Adipocyte (in vitro differentiated cells): ENCODE measurements around the gene PHF21B.

Experiments used
- DNase-seq: peaks from one replicate; pipeline ENCODE4 v3.0.0-alpha.2; 2015; ENCODE audit warnings: low read depth
- H3K27me3 ChIP-seq: replicated peaks from 2 replicates; pipeline ENCODE4 v1.7.0; 2013; ENCODE audit warnings: mild to moderate bottlenecking, low read length, moderate library complexity; ENCODE audit not compliant: control insufficient read depth, insufficient read depth
- H3K36me3 ChIP-seq: 2 replicates; pipeline ENCODE4 v1.7.0; 2013; ENCODE audit warnings: low read length, mild to moderate bottlenecking, moderate library complexity; ENCODE audit not compliant: control insufficient read depth, insufficient read depth, severe bottlenecking
- H3K4me1 ChIP-seq: 2 replicates; pipeline ENCODE4 v1.7.0; 2013; ENCODE audit warnings: mild to moderate bottlenecking, low read length, moderate library complexity; ENCODE audit not compliant: control insufficient read depth, insufficient read depth
- H3K4me3 ChIP-seq: 2 replicates; pipeline ENCODE4 v1.7.0; 2013; ENCODE audit warnings: mild to moderate bottlenecking, low read length, moderate library complexity
- H3K9ac ChIP-seq: 2 replicates; pipeline ENCODE4 v1.7.0; 2013; ENCODE audit warnings: mild to moderate bottlenecking, low read length, moderate library complexity
- H3K9me3 ChIP-seq: 2 replicates; pipeline ENCODE4 v1.7.0; 2013; ENCODE audit warnings: mild to moderate bottlenecking, low read length, moderate library complexity; ENCODE audit not compliant: control insufficient read depth

The PHF21B gene

DNA sequence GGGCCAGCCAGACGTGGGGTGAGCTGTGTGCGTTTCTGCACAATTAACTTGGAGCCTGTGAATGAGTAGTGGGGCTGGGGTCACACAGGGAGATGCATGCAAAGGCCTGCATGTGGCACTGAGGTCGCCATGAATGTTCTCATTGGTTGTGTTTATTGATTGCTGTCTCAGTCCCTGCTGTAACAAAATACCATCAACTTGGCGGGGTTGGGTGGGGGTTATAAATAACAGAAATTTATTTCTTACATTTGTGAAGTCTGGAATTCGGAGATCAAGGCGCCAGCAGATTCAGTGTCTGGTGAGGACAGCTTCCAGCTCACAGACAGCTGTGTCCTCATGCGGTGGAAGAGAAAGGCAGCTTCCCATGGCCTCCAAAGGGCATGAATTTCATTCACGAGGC is 29.3 kb upstream of the PHF21B start:
- Histone ChIP-seq H3K36me3 (no peaks in the 10 kb centered on the region), H3K4me3 (no peak overlapping the region), H3K4me1 (no peaks in the 10 kb centered on the region), H3K27me3 (peaks cover 67% of the 10 kb centered on the region), H3K9ac (no peak overlapping the region), H3K9me3 (peaks cover 4% of the 10 kb centered on the region)
- DNase-seq: no peak

DNA sequence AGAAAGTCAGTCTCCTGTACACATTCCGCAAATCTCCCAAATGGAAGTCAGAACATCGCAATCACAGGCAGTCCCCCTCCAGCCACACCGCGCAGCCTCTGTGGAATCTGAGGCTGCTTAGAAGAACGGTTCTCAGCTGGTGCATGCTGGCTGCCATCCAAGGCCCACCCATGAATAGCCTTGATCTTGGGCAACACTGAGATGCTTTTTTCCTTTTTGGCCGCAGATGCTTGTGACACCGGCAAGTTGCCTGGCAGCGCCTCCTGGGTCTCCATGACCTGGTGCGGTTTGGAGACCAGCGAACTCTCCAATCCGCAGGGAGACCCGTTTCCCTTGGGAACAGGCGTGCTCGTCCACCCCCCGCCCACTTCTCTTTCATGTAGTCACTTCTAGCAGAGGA is 26.3 kb upstream of the PHF21B start:
- DNase-seq: peak; percentile 15
- H3K4me1 ChIP-seq: no peaks in the 10 kb centered on the region
- no peaks in the 10 kb centered on the region for H3K9me3 ChIP-seq
- no peak overlapping the region for H3K9ac ChIP-seq
- H3K36me3 ChIP-seq: no peaks in the 10 kb centered on the region
- peaks cover 67% of the 10 kb centered on the region for H3K27me3 ChIP-seq
- no peak overlapping the region for H3K4me3 ChIP-seq

DNA sequence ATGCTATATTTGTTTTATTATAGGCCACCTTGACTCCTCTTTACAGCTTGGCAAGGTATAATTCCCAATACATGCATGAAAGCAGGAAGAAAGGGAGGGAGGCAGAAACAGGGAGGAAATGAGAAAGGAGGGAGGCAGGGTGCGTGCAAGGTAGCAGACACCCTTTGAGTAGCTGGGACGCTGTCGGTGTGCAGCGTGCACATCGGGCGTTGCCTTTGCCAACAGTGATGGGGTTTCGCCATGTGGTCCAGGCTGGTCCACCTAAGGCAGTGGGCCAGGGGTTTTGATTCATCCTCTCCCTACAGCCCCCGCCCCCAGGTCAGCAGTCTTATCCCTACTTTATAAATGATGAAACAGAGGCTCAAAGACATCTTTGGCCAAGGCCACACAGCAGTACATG is 25.0 kb upstream of the PHF21B start:
- Histone ChIP-seq H3K9ac (no peak overlapping the region), H3K27me3 (peaks cover 76% of the 10 kb centered on the region), H3K4me3 (no peak overlapping the region), H3K9me3 (no peaks in the 10 kb centered on the region), H3K4me1 (no peaks in the 10 kb centered on the region), H3K36me3 (no peaks in the 10 kb centered on the region)
- no peak for DNase-seq

DNA sequence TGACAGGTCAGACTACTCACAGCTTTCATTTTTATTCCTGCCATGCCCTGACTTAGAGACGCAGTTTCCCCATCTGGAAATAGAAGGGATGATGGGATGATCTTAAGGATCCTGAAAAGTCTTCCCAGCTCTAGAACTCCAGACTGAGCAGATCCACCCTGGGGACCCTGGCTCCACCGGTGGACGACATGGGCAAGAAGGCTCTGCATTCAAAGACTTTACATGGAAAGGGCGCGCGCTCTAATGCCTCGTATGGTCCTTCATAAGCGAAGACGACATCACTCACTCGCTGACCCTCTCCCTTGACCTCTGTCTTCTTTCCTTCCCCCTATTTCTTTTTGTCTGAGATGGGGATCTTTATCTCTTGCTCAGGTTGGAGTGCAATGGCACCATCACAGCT is 24.4 kb upstream of the PHF21B start:
- no peak overlapping the region for H3K4me3 ChIP-seq
- no peaks in the 10 kb centered on the region for H3K4me1 ChIP-seq
- no peak overlapping the region for H3K9ac ChIP-seq

DNA sequence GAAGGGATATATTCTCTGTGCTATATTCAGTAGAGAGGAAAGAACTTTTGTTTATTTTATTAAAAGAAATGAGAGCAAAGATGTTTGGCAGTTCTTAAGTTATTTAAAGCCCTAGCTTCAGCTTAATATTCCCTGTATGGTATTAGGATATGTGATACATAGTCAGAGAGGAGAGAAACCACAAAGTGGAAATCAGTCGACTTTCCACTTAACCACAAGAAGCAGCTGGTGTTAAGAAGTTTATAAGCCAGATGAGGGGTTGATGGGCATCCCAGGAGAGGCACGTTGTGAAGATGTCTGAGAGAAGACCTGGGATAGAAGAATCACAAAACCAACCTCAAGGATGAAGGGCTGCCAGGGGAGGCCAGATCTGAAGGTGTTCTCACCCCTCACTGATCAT is 23.3 kb upstream of the PHF21B start:
- no peaks in the 10 kb centered on the region for H3K4me1 ChIP-seq
- DNase-seq: no peak
- no peak overlapping the region for H3K4me3 ChIP-seq
- H3K9ac ChIP-seq: no peak overlapping the region
- peaks cover 74% of the 10 kb centered on the region for H3K27me3 ChIP-seq
- H3K36me3 ChIP-seq: no peaks in the 10 kb centered on the region
- no peaks in the 10 kb centered on the region for H3K9me3 ChIP-seq

More for the DNA sequence above, 24.4 kb upstream of the PHF21B start:
- no peaks in the 10 kb centered on the region for H3K9me3 ChIP-seq
- peaks cover 79% of the 10 kb centered on the region for H3K27me3 ChIP-seq
- DNase-seq: no peak
- H3K36me3 ChIP-seq: no peaks in the 10 kb centered on the region

DNA sequence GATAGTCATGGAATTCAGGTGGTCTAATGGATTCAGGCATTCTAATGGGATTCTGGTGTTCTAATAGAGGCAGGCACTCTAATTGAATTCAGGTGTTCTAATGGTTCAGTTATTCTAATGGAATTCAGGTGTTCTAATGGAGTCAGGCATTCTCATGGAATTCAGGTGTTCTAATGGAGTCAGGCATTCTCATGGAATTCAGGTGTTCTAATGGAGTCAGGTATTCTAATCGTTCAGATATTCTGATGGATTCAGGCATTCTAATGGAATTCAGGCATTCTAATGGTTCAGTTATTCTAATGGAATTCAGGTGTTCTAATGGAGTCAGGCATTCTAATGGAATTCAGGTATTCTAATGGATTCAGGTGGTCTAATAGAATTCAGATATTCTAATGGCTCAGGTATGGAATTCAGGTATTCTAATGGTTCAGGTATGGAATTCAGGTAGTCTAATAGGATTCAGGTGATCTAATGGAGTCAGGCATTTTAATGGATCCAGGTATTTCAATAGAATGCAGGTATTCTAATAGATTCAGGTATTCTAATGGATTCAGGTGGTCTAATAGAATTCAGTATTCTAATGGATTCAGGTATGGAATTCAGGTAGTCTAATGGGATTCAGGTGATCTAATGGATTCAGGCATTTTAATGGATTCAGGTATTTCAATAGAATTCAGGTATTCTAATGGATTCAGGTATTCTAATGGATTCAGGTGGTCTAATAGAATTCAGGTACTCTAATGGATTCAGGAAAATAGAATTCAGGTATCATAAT is 22.0 kb upstream of the PHF21B start:
- no peaks in the 10 kb centered on the region for H3K4me1 ChIP-seq
- no peak overlapping the region for H3K9ac ChIP-seq
- DNase-seq: no peak
- H3K9me3 ChIP-seq: no peaks in the 10 kb centered on the region
- no peak overlapping the region for H3K4me3 ChIP-seq
- no peaks in the 10 kb centered on the region for H3K36me3 ChIP-seq
- H3K27me3 ChIP-seq: peaks cover 66% of the 10 kb centered on the region

DNA sequence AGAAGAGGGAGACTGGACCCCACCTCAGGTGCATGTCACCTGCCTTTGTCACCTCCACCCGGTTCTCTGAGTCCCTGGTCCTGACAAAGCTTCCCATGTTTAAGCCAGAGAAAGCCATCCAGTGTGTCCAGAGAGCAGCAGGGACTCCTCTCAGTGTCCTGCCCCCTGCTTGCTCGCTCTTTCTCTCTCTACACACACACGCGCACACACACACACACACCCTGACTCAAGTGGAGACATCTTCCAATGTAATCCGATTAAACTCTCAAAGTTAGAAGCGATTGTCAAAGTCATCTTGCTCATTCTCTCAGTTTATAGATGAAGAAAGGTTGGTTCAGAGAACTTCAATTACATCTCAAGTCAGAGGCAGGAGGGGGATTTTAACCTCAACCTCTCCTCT is 19.7 kb upstream of the PHF21B start:
- Histone ChIP-seq H3K9me3 (no peaks in the 10 kb centered on the region), H3K4me1 (no peaks in the 10 kb centered on the region), H3K36me3 (no peaks in the 10 kb centered on the region), H3K27me3 (peaks cover 59% of the 10 kb centered on the region), H3K4me3 (no peak overlapping the region), H3K9ac (no peak overlapping the region)
- no peak for DNase-seq

DNA sequence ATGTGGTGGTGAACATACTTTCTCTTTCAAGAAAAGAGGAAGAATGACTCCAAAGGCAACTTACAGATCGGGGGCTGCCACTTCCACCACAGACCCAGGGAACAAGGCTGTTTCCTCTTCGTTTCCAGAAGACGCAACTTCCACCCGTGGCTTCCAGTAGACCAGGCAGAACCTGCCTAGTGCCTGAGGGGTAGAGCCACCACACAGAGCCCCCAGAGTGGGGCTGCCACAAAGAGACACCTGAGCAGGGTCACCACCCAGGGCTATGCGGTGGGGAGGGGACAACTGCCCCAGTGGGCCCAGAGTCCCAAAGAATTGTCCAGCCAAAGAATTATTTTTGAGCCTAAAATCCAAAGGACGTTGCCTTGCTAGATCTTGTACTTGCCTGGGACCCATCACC is 16.7 kb upstream of the PHF21B start:
- Histone ChIP-seq H3K4me3 (no peak overlapping the region), H3K27me3 (peaks cover 54% of the 10 kb centered on the region), H3K9ac (no peak overlapping the region), H3K4me1 (no peaks in the 10 kb centered on the region), H3K9me3 (peaks cover 5% of the 10 kb centered on the region), H3K36me3 (no peaks in the 10 kb centered on the region)
- DNase-seq: no peak

DNA sequence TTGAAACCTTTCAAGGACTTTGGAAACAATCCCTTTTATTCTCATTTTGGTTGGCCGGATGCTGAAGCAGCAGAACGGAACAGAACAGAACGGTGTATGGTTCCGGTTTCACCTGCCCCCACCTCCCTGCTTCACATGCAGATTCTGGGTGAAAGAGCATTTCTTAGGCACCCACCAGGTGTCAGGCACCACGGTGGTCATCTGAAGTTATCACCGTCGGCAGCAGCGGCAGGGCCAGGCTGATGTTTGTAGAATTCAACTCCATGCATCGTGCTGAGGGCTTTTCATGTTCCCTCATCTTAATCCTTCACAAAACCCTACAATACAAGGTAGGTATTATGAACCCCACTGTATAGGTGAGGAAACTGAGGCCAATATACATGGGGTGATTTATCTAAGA is 13.6 kb upstream of the PHF21B start:
- H3K4me1 ChIP-seq: no peaks in the 10 kb centered on the region
- peaks cover 47% of the 10 kb centered on the region for H3K27me3 ChIP-seq
- H3K4me3 ChIP-seq: no peak overlapping the region
- peaks cover 5% of the 10 kb centered on the region for H3K9me3 ChIP-seq
- no peaks in the 10 kb centered on the region for H3K36me3 ChIP-seq
- DNase-seq: no peak
- no peak overlapping the region for H3K9ac ChIP-seq

DNA sequence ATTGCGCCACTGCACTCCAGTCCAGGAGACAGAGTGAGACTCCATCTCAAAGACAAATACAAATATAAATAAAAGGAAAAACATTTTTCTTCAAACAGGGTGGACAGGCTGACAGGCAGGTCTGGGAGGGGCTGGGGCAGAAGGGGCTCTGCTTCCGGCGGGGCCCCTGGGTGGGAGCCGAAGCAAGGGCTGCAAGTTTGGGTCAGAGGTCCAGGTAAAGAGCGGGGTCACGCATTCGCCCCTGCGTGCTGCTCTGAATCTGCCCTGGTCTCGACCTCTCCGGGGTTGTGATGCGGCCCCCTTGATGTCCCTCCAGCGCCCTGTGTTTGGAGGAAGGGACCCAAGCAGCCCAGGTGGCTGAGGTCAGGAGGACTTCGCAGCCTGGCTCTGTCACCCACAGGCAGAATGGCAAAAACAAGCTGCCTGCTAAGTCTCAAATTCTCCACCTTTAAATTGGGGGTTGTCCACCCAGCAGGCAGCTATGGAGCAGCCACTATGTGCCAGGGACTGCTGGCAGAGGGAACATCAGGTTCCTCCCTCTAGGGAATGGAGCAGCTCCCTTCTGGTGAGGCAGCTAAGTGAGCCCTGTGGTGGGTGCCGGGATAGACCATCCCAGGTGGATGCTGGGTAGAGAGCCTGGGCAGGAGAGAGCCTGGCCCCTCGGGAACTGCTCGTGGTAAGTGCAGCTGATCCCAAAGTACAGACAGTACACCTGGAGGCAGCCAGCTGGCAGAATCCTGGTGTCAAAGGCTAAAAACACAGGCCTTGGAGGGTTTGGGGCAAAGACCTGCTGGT is 10.3 kb upstream of the PHF21B start:
- DNase-seq: no peak
- no peak overlapping the region for H3K4me3 ChIP-seq
- H3K36me3 ChIP-seq: no peaks in the 10 kb centered on the region
- H3K9me3 ChIP-seq: peaks cover 5% of the 10 kb centered on the region
- H3K9ac ChIP-seq: no peak overlapping the region
- H3K4me1 ChIP-seq: no peaks in the 10 kb centered on the region
- peaks cover 40% of the 10 kb centered on the region for H3K27me3 ChIP-seq

DNA sequence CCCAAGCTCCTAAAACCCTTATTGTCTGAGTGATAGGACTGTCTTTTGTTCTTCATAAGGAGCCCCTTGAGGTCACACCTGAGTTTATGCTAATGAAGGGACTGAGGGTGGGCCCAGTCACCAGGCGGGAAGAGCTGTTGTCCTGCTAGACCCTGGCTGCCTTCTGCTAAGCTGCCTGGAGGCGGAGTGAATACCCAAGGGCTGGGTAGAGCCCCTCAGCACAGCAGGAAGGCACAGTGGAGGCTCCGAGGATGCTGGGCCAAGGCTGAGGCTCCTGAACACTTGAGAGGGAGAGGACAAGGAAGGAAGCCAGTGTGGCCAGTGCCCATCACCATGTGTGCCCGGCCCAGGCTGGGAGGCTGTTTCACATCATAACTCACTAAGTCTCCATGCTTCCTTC is 4.8 kb upstream of the PHF21B start:
- Histone ChIP-seq H3K36me3 (no peaks in the 10 kb centered on the region), H3K27me3 (peaks cover 56% of the 10 kb centered on the region), H3K9ac (no peak overlapping the region), H3K9me3 (peaks cover 14% of the 10 kb centered on the region), H3K4me1 (peaks cover 4% of the 10 kb centered on the region), H3K4me3 (no peak overlapping the region)
- no peak for DNase-seq
